Neural crest cell (in vitro differentiated cells): ENCODE results near the gene PARVB. TPM values are rescaled to one million over a fixed set of nuclear protein-coding genes. Genes with fewer than 3 reads are reported as not detected.
"Not testable (repeated sequence)": the region's sequence is repeated elsewhere in the genome, so short reads cannot be mapped to it uniquely, and the experiment has no call there.

Experiments used
- DNase-seq: peaks from one replicate; pipeline ENCODE4 v3.0.0; 2021; ENCODE audit warnings: low read depth, mixed read lengths, low spot score
- H3K27ac Mint-ChIP-seq: one replicate; pipeline ENCODE4 v1.8.0; 2021; ENCODE audit warnings: mild to moderate bottlenecking, mixed read lengths; ENCODE audit not compliant: unreplicated experiment
- H3K27me3 Mint-ChIP-seq: 2 replicates; pipeline ENCODE4 v1.8.0; 2021; ENCODE audit warnings: low read depth, mild to moderate bottlenecking, mixed read lengths
- H3K36me3 Mint-ChIP-seq: 2 replicates; pipeline ENCODE4 v1.8.0; 2021; ENCODE audit warnings: low read depth, mild to moderate bottlenecking, mixed read lengths
- H3K4me1 Mint-ChIP-seq: 2 replicates; pipeline ENCODE4 v1.8.0; 2021; ENCODE audit warnings: mixed read lengths
- H3K4me3 Mint-ChIP-seq: one replicate; pipeline ENCODE4 v1.8.0; 2021; ENCODE audit warnings: mild to moderate bottlenecking, mixed read lengths
- H3K9me3 Mint-ChIP-seq: 2 replicates; pipeline ENCODE4 v1.8.0; 2021; ENCODE audit warnings: mixed read lengths
- CTCF ChIP-seq: fragments of 200-600 bp; sonication (generic); conservative IDR thresholded peaks from 2 replicates; pipeline ENCODE4 v1.5.0; 2021; ENCODE audit warnings: antibody characterized with exemption, mild to moderate bottlenecking
- total RNA-seq: library from RNA; stranded (reverse); gene quantifications from 2 replicates; pipeline ENCODE4 v1.2.1, GENCODE V29; 2021

PARVB gene
- total RNA-seq, 1 donor from 2014 or later = 21.8 TPM

GRCh38 chr22:44014241-44014640, 9.9 kb upstream of the PARVB start:
- H3K4me3 Mint-ChIP-seq = no peak overlapping the region
- H3K9me3 Mint-ChIP-seq = no peaks in the 10 kb centered on the region
- H3K27me3 Mint-ChIP-seq = no peaks in the 10 kb centered on the region
- no peak for TF ChIP-seq CTCF
- H3K36me3 Mint-ChIP-seq = no peaks in the 10 kb centered on the region
- no peak overlapping the region for H3K27ac Mint-ChIP-seq
- H3K4me1 Mint-ChIP-seq = peaks cover 5% of the 10 kb centered on the region
- DNase-seq = no peak

- H3K27me3 Mint-ChIP-seq, H3K9me3 Mint-ChIP-seq, H3K36me3 Mint-ChIP-seq, H3K27ac Mint-ChIP-seq, DNase-seq, H3K4me3 Mint-ChIP-seq: not testable (repeated sequence)
- peaks cover 10% of the 10 kb centered on the region for H3K4me1 Mint-ChIP-seq
These were observed 7.5 kb upstream of the PARVB start for GRCh38 chr22:44016586-44016985.

GRCh38 chr22:44018594-44018993, 5.5 kb upstream of the PARVB start:
- Mint-ChIP-seq H3K4me3 (no peak overlapping the region), H3K9me3 (no peaks in the 10 kb centered on the region), H3K27ac (no peak overlapping the region), H3K27me3 (no peaks in the 10 kb centered on the region), H3K4me1 (peaks cover 18% of the 10 kb centered on the region), H3K36me3 (no peaks in the 10 kb centered on the region)
- no peak for TF ChIP-seq CTCF
- no peak for DNase-seq

GRCh38 chr22:44019416-44019815, 4.7 kb upstream of the PARVB start:
- no peak for TF ChIP-seq CTCF
- H3K36me3 Mint-ChIP-seq = no peaks in the 10 kb centered on the region
- no peak overlapping the region for H3K4me3 Mint-ChIP-seq
- H3K9me3 Mint-ChIP-seq = no peaks in the 10 kb centered on the region
- peaks cover 17% of the 10 kb centered on the region for H3K4me1 Mint-ChIP-seq
- H3K27ac Mint-ChIP-seq = no peak overlapping the region
- DNase-seq = no peak
- H3K27me3 Mint-ChIP-seq = no peaks in the 10 kb centered on the region

- no peaks in the 10 kb centered on the region for H3K36me3 Mint-ChIP-seq
- no peak for DNase-seq
- no peak for TF ChIP-seq CTCF
- no peaks in the 10 kb centered on the region for H3K27me3 Mint-ChIP-seq
- H3K4me3 Mint-ChIP-seq = no peak overlapping the region
- no peaks in the 10 kb centered on the region for H3K9me3 Mint-ChIP-seq
- peaks cover 15% of the 10 kb centered on the region for H3K4me1 Mint-ChIP-seq
- no peak overlapping the region for H3K27ac Mint-ChIP-seq
These were observed 4.3 kb upstream of the PARVB start for GRCh38 chr22:44019846-44020245.

GRCh38 chr22:44020981-44021380, 3.1 kb upstream of the PARVB start:
- Mint-ChIP-seq H3K4me1 (peaks cover 22% of the 10 kb centered on the region), H3K9me3 (no peaks in the 10 kb centered on the region), H3K4me3 (peak overlapping the region; percentile 62), H3K27ac (no peak overlapping the region), H3K36me3 (no peaks in the 10 kb centered on the region), H3K27me3 (no peaks in the 10 kb centered on the region)
- no peak for TF ChIP-seq CTCF
- DNase-seq = no peak
